ENCODE results near the gene CKAP4.

DNA sequence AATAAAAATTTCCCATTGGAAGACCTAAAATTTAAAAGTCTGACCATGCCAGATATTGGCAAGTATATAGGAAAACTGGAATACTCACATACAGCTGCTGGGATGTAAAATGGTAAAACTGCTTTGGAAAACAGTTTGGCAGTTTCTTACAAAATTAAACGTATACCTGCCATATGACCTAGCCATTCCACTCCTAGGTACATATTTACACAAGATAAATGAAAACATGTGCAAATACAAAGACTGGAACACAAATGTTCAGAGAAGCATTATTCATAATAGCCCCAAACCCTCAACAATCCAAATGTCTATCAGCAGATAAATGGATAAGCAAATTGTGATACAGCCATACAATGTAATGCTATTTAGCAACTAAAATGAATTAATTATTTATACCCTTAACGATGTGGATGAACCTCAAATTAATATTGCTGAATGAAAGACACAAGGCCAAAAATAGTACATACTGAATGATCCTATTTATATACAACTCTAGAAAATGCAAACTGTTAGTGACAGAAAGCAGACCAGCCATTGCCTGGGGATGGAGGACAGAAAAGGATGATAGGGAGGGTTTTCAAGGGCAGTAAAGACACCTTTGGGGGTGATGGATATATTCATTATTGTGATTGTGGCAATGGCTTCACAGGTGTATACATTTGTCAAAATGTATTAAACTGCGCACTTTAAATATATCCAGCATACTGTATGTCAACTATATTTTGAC lies 33.4 kb upstream of the CKAP4 start:
- TF ChIP-seq, protein P1, sequence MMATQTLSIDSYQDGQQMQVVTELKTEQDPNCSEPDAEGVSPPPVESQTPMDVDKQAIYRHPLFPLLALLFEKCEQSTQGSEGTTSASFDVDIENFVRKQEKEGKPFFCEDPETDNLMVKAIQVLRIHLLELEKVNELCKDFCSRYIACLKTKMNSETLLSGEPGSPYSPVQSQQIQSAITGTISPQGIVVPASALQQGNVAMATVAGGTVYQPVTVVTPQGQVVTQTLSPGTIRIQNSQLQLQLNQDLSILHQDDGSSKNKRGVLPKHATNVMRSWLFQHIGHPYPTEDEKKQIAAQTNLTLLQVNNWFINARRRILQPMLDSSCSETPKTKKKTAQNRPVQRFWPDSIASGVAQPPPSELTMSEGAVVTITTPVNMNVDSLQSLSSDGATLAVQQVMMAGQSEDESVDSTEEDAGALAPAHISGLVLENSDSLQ (IDR thresholded peaks at IDR 0.05) = no peak
- TF ChIP-seq NFRKB (IDR thresholded peaks at IDR 0.05) (no peak), ARNT (IDR thresholded peaks at IDR 0.05) (no peak), ZNF384 (IDR thresholded peaks at IDR 0.05) (no peak), FOXM1 (IDR thresholded peaks at IDR 0.05; ENCODE audit: borderline replicate concordance) (no peak), LEF1 (IDR thresholded peaks at IDR 0.05; ENCODE audit: borderline replicate concordance) (no peak), TARDBP (IDR thresholded peaks at IDR 0.05) (no peak), BHLHE40 (IDR thresholded peaks at IDR 0.05; ENCODE audit: borderline replicate concordance) (no peak), SP1 (IDR thresholded peaks at IDR 0.05) (no peak), SUZ12 (IDR thresholded peaks at IDR 0.05) (no peak), FOXK2 (IDR thresholded peaks at IDR 0.05) (no peak), FOXA1 (IDR thresholded peaks at IDR 0.05) (no peak)

Measured in HEK293T (cell line).